ENCODE results near the gene ARF1. TPM values are rescaled to one million over a fixed set of nuclear protein-coding genes. Genes with fewer than 3 reads are reported as not detected.

Gene ARF1
- total and polyA plus RNA-seq, 2 of the 13 experiments (the other 11 are each of a cell fraction or from before 2014, with no cell fraction given), result 186 to 327 TPM

DNA sequence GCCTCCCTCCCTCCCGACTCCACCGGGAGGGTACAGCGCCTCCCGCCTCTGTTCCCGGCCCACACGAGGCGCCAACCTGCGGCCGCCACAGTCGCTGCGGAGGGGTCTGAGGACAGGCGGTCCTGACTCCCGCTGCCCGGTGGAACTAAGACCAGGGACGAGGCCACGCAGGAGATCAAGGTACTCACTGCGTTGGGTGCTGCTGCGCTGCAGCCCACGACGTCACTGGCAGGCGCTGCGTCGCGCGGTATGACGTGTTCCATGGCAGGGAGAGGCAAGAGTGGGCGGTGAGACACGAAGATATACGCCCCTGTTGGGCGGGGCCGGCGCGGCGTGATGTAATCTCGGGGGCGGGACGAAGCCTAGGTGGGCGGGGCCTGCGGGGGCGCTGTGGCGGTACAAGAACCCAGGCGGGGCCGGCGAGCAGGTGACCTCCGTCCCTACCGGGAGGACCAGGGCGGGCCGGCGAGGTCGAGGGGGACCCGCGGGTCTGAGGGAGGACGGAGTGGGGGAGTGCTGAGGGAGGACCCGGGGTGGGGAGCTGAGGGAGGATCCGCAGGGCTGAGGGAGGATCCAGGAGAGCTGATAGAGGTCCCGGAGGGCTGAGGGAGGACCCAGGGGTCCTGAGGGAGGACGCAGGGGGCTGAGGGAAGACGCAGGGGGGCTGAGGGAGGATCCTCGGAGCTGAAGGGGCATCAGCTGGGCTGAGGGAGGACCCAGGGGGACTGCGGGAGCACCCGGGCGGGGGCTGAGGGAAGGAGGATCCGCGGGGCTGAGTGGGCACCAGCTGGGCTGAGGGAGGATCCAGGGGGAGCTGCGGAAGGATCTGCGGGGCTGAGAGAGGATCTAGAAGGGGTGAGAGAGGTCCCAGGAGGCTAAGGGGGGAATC, 26.8 kb downstream of the ARF1 start, which contains the start of gene MRPL55 (continued):
- TF ChIP-seq, protein P1, sequence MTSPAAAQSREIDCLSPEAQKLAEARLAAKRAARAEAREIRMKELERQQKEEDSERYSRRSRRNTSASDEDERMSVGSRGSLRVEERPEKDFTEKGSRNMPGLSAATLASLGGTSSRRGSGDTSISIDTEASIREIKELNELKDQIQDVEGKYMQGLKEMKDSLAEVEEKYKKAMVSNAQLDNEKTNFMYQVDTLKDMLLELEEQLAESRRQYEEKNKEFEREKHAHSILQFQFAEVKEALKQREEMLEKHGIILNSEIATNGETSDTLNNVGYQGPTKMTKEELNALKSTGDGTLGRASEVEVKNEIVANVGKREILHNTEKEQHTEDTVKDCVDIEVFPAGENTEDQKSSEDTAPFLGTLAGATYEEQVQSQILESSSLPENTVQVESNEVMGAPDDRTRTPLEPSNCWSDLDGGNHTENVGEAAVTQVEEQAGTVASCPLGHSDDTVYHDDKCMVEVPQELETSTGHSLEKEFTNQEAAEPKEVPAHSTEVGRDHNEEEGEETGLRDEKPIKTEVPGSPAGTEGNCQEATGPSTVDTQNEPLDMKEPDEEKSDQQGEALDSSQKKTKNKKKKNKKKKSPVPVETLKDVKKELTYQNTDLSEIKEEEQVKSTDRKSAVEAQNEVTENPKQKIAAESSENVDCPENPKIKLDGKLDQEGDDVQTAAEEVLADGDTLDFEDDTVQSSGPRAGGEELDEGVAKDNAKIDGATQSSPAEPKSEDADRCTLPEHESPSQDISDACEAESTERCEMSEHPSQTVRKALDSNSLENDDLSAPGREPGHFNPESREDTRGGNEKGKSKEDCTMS (CRISPR knock-in tag; conservative IDR thresholded peaks at IDR 0.05), result no peak
- TF ChIP-seq ZNF556 (CRISPR knock-in tag; IDR thresholded peaks at IDR 0.05; ENCODE audit: borderline replicate concordance), result no peak; the same call in none of the 2 replicates
- TF ChIP-seq MTA1 (CRISPR knock-in tag; IDR thresholded peaks at IDR 0.05; ENCODE audit: borderline replicate concordance), result peak; percentile 74; the same call in 1 of the 2 replicates
- TF ChIP-seq HNF4A (CRISPR knock-in tag; IDR thresholded peaks at IDR 0.05), result peak; percentile 76
- TF ChIP-seq, protein P2, sequence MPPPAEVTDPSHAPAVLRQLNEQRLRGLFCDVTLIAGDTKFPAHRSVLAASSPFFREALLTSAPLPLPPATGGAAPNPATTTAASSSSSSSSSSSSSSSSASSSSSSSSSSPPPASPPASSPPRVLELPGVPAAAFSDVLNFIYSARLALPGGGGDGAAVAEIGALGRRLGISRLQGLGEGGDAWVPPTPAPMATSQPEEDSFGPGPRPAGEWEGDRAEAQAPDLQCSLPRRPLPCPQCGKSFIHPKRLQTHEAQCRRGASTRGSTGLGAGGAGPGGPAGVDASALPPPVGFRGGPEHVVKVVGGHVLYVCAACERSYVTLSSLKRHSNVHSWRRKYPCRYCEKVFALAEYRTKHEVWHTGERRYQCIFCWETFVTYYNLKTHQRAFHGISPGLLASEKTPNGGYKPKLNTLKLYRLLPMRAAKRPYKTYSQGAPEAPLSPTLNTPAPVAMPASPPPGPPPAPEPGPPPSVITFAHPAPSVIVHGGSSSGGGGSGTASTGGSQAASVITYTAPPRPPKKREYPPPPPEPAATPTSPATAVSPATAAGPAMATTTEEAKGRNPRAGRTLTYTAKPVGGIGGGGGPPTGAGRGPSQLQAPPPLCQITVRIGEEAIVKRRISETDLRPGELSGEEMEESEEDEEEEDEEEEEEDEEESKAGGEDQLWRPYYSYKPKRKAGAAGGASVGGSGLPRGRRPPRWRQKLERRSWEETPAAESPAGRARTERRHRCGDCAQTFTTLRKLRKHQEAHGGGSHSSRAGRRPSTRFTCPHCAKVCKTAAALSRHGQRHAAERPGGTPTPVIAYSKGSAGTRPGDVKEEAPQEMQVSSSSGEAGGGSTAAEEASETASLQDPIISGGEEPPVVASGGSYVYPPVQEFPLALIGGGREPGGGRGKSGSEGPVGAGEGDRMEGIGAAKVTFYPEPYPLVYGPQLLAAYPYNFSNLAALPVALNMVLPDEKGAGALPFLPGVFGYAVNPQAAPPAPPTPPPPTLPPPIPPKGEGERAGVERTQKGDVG (CRISPR knock-in tag; IDR thresholded peaks at IDR 0.05; ENCODE audit: borderline replicate concordance), result peak; percentile 56; the same call in 1 of the 2 replicates
- peak; percentile 51; the same call in 1 of the 2 replicates for TF ChIP-seq KAT7 (CRISPR knock-in tag; IDR thresholded peaks at IDR 0.05; ENCODE audit: borderline replicate concordance)
- peak; percentile 88 for TF ChIP-seq SP5 (CRISPR knock-in tag; IDR thresholded peaks at IDR 0.05; ENCODE audit: borderline replicate concordance, low read depth)
- 0 out of 2 replicates have a peak, but pooled peaks have one; percentile 29 for TF ChIP-seq ZNF749 (CRISPR knock-in tag; IDR thresholded peaks at IDR 0.05; ENCODE audit: borderline replicate concordance)
- 0 out of 2 replicates have a peak, but pooled peaks have one; percentile 28 for TF ChIP-seq ZNF768 (CRISPR knock-in tag; IDR thresholded peaks at IDR 0.05)
- peak; percentile 96 for TF ChIP-seq ZMYM4 (CRISPR knock-in tag; IDR thresholded peaks at IDR 0.05)
- TF ChIP-seq, protein P3, sequence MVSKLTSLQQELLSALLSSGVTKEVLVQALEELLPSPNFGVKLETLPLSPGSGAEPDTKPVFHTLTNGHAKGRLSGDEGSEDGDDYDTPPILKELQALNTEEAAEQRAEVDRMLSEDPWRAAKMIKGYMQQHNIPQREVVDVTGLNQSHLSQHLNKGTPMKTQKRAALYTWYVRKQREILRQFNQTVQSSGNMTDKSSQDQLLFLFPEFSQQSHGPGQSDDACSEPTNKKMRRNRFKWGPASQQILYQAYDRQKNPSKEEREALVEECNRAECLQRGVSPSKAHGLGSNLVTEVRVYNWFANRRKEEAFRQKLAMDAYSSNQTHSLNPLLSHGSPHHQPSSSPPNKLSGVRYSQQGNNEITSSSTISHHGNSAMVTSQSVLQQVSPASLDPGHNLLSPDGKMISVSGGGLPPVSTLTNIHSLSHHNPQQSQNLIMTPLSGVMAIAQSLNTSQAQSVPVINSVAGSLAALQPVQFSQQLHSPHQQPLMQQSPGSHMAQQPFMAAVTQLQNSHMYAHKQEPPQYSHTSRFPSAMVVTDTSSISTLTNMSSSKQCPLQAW (CRISPR knock-in tag; IDR thresholded peaks at IDR 0.05), result peak; percentile 96
- peak; percentile 17; the same call in 1 of the 2 replicates for TF ChIP-seq ETV5 (CRISPR knock-in tag; IDR thresholded peaks at IDR 0.05; ENCODE audit: borderline replicate concordance)
- TF ChIP-seq ZBTB42 (CRISPR knock-in tag; IDR thresholded peaks at IDR 0.05), result peak; percentile 60; the same call in 1 of the 2 replicates
- TF ChIP-seq, protein P4, sequence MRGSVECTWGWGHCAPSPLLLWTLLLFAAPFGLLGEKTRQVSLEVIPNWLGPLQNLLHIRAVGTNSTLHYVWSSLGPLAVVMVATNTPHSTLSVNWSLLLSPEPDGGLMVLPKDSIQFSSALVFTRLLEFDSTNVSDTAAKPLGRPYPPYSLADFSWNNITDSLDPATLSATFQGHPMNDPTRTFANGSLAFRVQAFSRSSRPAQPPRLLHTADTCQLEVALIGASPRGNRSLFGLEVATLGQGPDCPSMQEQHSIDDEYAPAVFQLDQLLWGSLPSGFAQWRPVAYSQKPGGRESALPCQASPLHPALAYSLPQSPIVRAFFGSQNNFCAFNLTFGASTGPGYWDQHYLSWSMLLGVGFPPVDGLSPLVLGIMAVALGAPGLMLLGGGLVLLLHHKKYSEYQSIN (CRISPR knock-in tag; IDR thresholded peaks at IDR 0.05; ENCODE audit: borderline replicate concordance), result no peak
- TF ChIP-seq ZMYM2 (CRISPR knock-in tag; IDR thresholded peaks at IDR 0.05), result peak; percentile 25; the same call in 1 of the 2 replicates
- peak; percentile 84 for TF ChIP-seq MEIS2 (CRISPR knock-in tag; IDR thresholded peaks at IDR 0.05)
- TF ChIP-seq, protein P5, sequence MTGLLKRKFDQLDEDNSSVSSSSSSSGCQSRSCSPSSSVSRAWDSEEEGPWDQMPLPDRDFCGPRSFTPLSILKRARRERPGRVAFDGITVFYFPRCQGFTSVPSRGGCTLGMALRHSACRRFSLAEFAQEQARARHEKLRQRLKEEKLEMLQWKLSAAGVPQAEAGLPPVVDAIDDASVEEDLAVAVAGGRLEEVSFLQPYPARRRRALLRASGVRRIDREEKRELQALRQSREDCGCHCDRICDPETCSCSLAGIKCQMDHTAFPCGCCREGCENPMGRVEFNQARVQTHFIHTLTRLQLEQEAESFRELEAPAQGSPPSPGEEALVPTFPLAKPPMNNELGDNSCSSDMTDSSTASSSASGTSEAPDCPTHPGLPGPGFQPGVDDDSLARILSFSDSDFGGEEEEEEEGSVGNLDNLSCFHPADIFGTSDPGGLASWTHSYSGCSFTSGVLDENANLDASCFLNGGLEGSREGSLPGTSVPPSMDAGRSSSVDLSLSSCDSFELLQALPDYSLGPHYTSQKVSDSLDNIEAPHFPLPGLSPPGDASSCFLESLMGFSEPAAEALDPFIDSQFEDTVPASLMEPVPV (CRISPR knock-in tag; IDR thresholded peaks at IDR 0.05), result peak; percentile 73
